LHCN-M2 (cell line): ENCODE measurements around the gene DSG2. TPM values are rescaled to one million over a fixed set of nuclear protein-coding genes. Genes with fewer than 3 reads are reported as not detected.

ENCODE experiments used
- DNase-seq: peaks from one replicate; pipeline ENCODE4 v3.0.0-alpha.2; 2012; ENCODE audit warnings: low read depth
- total RNA-seq: library from RNA; depleted of rRNA; stranded (reverse); fragments of >200 nt; gene quantifications from 2 replicates; pipeline ENCODE4 v1.2.3, GENCODE V29; 2014; rRNA removed

DSG2 gene
- total RNA-seq, 1 experiment from 2014 or later, result under 0.01 TPM

DNA sequence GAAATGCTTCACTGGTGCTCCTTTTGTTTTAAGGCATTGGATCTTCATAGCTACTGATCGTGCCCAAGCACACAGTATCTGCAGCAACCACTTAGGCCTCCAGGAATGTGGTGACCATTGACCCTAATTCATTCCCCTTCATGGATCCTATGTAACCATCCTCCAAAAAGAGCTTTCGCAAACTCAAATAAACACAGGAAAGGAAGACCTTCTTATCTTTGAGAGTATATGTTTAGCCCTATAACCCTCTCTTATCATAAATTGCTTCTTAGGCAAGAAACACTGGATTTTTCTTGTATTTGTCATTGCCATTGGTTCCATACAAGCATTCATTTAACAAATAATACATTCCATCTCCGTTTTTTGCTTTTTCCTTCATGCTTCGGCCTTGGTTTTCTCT, 89.6 kb downstream of the DSG2 start:
- DNase-seq, result no peak

DNA sequence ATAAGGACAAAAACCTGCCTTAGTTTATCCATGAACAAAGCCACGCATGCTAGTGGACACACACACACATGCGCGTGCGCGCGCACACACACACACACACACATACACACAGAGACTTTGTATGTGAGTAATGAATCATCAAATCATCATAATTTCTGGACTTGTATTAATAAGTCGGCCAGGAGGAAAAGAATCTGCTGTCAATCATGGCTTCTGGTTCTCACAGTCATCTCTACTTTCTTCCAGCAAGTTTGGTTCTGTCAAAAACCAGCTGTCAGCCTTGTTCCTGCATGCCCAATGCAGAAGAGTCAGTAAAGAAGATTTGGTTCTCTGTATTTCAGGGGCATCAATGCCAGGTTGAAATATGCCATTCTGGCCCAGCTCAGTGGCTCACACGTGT, 92.6 kb downstream of the DSG2 start:
- no peak for DNase-seq

DNA sequence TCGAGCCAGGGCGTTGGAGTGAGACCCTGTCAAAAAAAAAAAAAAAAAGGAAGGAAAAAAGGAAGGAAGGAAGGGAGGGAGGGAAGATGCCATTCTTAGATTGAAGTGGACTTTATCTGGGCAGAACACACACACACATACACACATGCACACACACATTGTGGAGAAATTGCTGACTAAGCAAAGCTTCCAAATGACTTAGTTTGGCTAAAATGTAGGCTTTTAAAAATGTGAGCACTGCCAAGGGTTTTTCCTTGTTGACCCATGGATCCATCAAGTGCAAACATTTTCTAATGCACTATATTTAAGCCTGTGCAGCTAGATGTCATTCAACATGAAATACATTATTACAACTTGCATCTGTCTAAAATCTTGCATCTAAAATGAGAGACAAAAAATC, 93.1 kb downstream of the DSG2 start:
- DNase-seq, result no peak

DNA sequence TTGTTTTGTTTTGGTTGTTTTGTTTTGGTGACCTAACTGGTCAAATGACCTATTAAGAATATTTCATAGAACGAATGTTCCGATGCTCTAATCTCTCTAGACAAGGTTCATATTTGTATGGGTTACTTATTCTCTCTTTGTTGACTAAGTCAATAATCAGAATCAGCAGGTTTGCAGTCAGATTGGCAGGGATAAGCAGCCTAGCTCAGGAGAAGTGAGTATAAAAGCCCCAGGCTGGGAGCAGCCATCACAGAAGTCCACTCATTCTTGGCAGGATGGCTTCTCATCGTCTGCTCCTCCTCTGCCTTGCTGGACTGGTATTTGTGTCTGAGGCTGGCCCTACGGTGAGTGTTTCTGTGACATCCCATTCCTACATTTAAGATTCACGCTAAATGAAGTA, 93.7 kb downstream of the DSG2 start, which contains the start of gene TTR:
TSS of gene TTR (plus strand) at position 250 of the 400 bp plus-strand sequence. CDS start at position 276, 26 bp downstream.
- no peak for DNase-seq

DNA sequence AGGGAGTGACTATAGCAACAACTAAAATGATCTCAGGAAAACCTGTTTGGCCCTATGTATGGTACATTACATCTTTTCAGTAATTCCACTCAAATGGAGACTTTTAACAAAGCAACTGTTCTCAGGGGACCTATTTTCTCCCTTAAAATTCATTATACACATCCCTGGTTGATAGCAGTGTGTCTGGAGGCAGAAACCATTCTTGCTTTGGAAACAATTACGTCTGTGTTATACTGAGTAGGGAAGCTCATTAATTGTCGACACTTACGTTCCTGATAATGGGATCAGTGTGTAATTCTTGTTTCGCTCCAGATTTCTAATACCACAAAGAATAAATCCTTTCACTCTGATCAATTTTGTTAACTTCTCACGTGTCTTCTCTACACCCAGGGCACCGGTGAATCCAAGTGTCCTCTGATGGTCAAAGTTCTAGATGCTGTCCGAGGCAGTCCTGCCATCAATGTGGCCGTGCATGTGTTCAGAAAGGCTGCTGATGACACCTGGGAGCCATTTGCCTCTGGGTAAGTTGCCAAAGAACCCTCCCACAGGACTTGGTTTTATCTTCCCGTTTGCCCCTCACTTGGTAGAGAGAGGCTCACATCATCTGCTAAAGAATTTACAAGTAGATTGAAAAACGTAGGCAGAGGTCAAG, 94.7 kb downstream of the DSG2 start:
- no peak for DNase-seq

DNA sequence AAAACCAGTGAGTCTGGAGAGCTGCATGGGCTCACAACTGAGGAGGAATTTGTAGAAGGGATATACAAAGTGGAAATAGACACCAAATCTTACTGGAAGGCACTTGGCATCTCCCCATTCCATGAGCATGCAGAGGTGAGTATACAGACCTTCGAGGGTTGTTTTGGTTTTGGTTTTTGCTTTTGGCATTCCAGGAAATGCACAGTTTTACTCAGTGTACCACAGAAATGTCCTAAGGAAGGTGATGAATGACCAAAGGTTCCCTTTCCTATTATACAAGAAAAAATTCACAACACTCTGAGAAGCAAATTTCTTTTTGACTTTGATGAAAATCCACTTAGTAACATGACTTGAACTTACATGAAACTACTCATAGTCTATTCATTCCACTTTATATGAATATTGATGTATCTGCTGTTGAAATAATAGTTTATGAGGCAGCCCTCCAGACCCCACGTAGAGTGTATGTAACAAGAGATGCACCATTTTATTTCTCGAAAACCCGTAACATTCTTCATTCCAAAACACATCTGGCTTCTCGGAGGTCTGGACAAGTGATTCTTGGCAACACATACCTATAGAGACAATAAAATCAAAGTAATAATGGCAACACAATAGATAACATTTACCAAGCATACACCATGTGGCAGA, 97.3 kb downstream of the DSG2 start:
- no peak for DNase-seq

DNA sequence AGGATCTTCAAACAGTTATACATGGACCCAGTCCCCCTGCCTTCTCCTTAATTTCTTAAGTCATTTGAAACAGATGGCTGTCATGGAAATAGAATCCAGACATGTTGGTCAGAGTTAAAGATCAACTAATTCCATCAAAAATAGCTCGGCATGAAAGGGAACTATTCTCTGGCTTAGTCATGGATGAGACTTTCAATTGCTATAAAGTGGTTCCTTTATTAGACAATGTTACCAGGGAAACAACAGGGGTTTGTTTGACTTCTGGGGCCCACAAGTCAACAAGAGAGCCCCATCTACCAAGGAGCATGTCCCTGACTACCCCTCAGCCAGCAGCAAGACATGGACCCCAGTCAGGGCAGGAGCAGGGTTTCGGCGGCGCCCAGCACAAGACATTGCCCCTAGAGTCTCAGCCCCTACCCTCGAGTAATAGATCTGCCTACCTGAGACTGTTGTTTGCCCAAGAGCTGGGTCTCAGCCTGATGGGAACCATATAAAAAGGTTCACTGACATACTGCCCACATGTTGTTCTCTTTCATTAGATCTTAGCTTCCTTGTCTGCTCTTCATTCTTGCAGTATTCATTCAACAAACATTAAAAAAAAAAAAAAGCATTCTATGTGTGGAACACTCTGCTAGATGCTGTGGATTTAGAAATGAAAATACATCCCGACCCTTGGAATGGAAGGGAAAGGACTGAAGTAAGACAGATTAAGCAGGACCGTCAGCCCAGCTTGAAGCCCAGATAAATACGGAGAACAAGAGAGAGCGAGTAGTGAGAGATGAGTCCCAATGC, 98.3 kb downstream of the DSG2 start:
- no peak for DNase-seq

DNA sequence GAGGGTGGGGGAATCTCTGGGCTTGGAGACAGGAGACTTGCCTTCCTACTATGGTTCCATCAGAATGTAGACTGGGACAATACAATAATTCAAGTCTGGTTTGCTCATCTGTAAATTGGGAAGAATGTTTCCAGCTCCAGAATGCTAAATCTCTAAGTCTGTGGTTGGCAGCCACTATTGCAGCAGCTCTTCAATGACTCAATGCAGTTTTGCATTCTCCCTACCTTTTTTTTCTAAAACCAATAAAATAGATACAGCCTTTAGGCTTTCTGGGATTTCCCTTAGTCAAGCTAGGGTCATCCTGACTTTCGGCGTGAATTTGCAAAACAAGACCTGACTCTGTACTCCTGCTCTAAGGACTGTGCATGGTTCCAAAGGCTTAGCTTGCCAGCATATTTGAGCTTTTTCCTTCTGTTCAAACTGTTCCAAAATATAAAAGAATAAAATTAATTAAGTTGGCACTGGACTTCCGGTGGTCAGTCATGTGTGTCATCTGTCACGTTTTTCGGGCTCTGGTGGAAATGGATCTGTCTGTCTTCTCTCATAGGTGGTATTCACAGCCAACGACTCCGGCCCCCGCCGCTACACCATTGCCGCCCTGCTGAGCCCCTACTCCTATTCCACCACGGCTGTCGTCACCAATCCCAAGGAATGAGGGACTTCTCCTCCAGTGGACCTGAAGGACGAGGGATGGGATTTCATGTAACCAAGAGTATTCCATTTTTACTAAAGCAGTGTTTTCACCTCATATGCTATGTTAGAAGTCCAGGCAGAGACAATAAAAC, 100.2 kb downstream of the DSG2 start:
- DNase-seq, result no peak

Other genes with a start within 250 kb of the DSG2 start
- gene DSG1, start 180.0 kb upstream of the DSG2 start, total RNA-seq, result not detected in 2 replicates
- gene DSG4, start 121.4 kb upstream of the DSG2 start, total RNA-seq, result not detected in 2 replicates
- not detected in 2 replicates for gene DSG3, start 50.4 kb upstream of the DSG2 start, total RNA-seq
- not detected in 2 replicates for gene TTR, start 93.7 kb downstream of the DSG2 start, total RNA-seq
- not detected in 2 replicates for gene B4GALT6, start 186.4 kb downstream of the DSG2 start, total RNA-seq